Gastrocnemius medialis (tissue), 4 donors: Measurements from ENCODE around the gene NXPE2.

ENCODE experiments used
- POLR2A ChIP-seq, 2 donors: fragments of 450-650 bp; IDR thresholded peaks; one replicate each; pipeline ENCODE4 v1.6.1; 2017; ENCODE audit warnings: antibody characterized with exemption in 2 of 2, mild to moderate bottlenecking in 2 of 2, moderate library complexity in 2 of 2
- TF ChIP-seq, protein P1 (sequence below), 5 experiments: fragments of 450-650 bp in 3 of 5; fragments of 200-600 bp in 2 of 5; sonication (generic) in 2 of 5; IDR thresholded peaks in 4 of 5; conservative IDR thresholded peaks in 1 of 5; 1 replicate in 4 of 5; 2 replicates in 1 of 5; pipeline ENCODE4 v1.5.1; 2016 to 2019; ENCODE audit warnings: antibody characterized with exemption in 5 of 5, mild to moderate bottlenecking in 3 of 5, moderate library complexity in 3 of 5

DNA sequence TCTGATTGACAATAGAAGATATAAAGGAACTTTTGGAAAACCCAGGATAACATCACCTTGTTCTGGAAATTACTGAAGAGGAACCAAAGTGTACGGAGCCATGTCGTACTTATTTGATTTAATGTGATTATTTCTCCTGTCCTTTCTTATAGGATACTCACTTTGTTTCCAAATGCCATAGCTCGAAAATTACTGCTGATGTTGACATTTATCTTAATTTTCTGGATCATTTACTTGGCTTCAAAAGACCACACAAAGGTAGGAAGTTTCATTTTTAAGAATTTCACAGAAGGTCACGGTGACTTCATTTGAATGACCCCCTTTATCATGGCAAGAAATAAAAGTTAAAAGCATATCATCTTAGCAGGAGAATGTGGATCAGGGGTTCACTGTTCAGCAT, 1.2 kb downstream of the NXPE2 start:
- TF ChIP-seq, protein P1, sequence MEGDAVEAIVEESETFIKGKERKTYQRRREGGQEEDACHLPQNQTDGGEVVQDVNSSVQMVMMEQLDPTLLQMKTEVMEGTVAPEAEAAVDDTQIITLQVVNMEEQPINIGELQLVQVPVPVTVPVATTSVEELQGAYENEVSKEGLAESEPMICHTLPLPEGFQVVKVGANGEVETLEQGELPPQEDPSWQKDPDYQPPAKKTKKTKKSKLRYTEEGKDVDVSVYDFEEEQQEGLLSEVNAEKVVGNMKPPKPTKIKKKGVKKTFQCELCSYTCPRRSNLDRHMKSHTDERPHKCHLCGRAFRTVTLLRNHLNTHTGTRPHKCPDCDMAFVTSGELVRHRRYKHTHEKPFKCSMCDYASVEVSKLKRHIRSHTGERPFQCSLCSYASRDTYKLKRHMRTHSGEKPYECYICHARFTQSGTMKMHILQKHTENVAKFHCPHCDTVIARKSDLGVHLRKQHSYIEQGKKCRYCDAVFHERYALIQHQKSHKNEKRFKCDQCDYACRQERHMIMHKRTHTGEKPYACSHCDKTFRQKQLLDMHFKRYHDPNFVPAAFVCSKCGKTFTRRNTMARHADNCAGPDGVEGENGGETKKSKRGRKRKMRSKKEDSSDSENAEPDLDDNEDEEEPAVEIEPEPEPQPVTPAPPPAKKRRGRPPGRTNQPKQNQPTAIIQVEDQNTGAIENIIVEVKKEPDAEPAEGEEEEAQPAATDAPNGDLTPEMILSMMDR (IDR thresholded peaks at IDR 0.05 in 4 of 5, conservative IDR thresholded peaks at IDR 0.05 in 1 of 5) = no peak
- TF ChIP-seq POLR2A (IDR thresholded peaks at IDR 0.05) = no peak
